GM13976 (cell line): Measurements from ENCODE around the gene CDK14.

Source experiments
- DNase-seq: peaks from one replicate; pipeline ENCODE4 v3.0.0; 2012; ENCODE audit warnings: low spot score
- CTCF ChIP-seq: IDR thresholded peaks from 2 replicates; pipeline ENCODE4 v1.5.1; 2012; ENCODE audit warnings: borderline replicate concordance, mild to moderate bottlenecking; ENCODE audit not compliant: insufficient read depth; ENCODE audit errors: extremely low read depth, missing control alignments, control extremely low read depth
- in situ Hi-C: fragments of 300-500 bp; cut with MboI; formaldehyde crosslinking; loops from one replicate; pipeline ENCODE4 v1.12.0; 2022; ENCODE audit warnings: low sequenced_read_pairs, mixed read lengths, inconsistent platforms; ENCODE audit not compliant: unreplicated experiment

The CDK14 gene

DNA sequence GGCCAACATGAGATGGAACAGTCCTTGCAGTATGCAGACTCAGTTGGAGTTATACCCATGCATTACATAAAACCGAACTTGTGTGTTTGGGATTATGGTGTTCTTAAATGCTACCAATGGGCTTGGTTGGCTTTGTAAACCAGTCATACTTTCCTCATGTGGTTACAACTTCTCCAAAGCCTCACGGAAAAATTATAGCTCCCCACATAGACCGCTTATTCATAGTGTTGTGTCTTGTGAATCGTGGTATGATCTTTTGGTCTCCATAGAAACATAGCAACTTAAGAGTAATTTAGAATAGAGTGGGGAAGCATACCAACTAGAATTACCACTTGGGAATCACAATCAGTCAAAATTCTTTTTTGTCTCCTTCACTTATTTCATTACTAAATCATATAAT, 555.8 kb downstream of the CDK14 start:
- in situ Hi-C loops = no loop called here
- no peak for DNase-seq
- no peak for TF ChIP-seq CTCF

GRCh38 chr7:91156316-91157185, 560.4 kb downstream of the CDK14 start:
- no peak for TF ChIP-seq CTCF
- DNase-seq = no peak
- in situ Hi-C loops = no loop called here

DNA sequence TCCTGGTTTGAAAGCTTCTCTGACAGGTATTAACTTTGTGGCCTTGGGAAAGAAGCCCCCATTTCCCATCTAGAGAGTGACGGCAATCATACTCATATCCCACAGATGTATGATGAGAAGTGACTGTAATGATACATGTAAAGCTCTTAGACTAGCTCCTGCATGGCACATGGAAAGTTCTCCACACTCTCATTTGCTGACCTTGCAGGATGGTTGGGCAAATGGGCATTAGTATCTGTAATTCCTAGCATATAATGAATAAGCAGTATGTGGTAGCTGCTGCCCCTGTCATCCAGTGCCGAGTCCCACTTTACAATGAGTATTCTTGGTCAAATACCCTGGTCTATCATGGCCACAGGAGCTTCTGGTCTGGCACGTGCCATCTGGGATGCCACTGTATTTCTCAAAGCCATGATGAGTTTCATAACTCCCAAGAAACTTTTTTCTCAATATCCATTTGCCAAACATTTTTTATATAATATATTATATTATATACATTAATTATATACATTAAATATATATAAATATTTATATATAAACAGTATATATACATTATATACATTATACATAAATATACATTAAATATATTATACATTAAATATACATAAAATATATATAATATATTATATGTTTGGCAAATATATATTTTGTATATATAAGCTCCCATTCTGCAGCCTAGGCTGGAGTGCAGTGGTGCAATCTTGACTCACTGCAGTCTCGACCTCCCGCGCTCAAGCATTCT, 561.6 kb downstream of the CDK14 start:
- DNase-seq = no peak
- no peak for TF ChIP-seq CTCF
- in situ Hi-C loops = no loop called here

DNA sequence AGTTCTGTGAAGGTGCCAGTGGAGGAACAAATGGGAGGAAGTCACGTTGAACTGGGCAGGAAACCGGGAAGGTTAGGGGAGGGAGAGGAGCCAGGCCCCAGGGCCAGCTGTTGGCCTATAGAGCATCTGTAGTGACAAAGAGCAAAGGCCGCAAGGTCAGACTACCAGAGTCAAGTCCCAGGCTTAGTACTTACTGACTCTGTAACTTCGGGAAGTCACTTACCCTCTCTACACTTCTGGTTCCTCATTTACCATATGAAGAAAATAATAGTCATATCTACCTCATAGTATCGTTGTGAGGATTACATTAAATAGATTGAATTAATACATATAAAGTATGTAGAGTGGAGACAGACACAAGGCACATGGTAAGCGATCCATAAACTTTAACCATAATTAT, 566.3 kb downstream of the CDK14 start:
- TF ChIP-seq CTCF = no peak
- DNase-seq = no peak
- in situ Hi-C loops = no loop called here

- in situ Hi-C loops = no loop called here
Measured at GRCh38 chr7:91164506-91164905, 568.4 kb downstream of the CDK14 start.

More at GRCh38 chr7:91164506-91164905, 568.4 kb downstream of the CDK14 start:
- no peak for TF ChIP-seq CTCF
- no peak for DNase-seq
